Suprapubic skin (tissue), 4 donors: ENCODE measurements around the gene CMTM8. TPM values are rescaled to one million over a fixed set of nuclear protein-coding genes. Genes with fewer than 3 reads are reported as not detected.

Source experiments
- DNase-seq, 2 donors: peaks; one replicate each; pipeline ENCODE4 v3.0.0-alpha.2; 2019; ENCODE audit warnings: low spot score in 2 of 2
- H3K27ac ChIP-seq: fragments of 200-600 bp; sonication (generic); one replicate; pipeline ENCODE4 v1.5.1; 2019
- H3K27me3 ChIP-seq: fragments of 200-600 bp; sonication (generic); one replicate; pipeline ENCODE4 v1.5.1; 2019
- H3K36me3 ChIP-seq: fragments of 200-600 bp; sonication (generic); one replicate; pipeline ENCODE4 v1.5.1; 2019
- H3K4me1 ChIP-seq: fragments of 200-600 bp; sonication (generic); one replicate; pipeline ENCODE4 v1.5.1; 2019
- H3K4me3 ChIP-seq: fragments of 200-600 bp; sonication (generic); one replicate; pipeline ENCODE4 v1.5.1; 2019; ENCODE audit warnings: mild to moderate bottlenecking
- H3K9me3 ChIP-seq: fragments of 200-600 bp; sonication (generic); one replicate; pipeline ENCODE4 v1.5.1; 2019
- CTCF ChIP-seq, 2 donors: fragments of 200-600 bp in 1 of 2; fragments of 450-650 bp in 1 of 2; sonication (generic) in 1 of 2; IDR thresholded peaks; one replicate each; pipeline ENCODE4 v1.5.1; 2016 to 2019; ENCODE audit warnings: antibody characterized with exemption in 2 of 2, mild to moderate bottlenecking in 1 of 2, moderate library complexity in 1 of 2
- EP300 ChIP-seq: sonication (generic); formaldehyde crosslinking; IDR thresholded peaks from one replicate; pipeline ENCODE4 v1.6.1; 2017; ENCODE audit warnings: antibody characterized with exemption
- POLR2A ChIP-seq, 2 donors: fragments of 450-650 bp; IDR thresholded peaks; one replicate each; pipeline ENCODE4 v1.6.1; 2017; ENCODE audit warnings: antibody characterized with exemption in 2 of 2, mild to moderate bottlenecking in 2 of 2, moderate library complexity in 2 of 2
- POLR2AphosphoS5 ChIP-seq, 3 donors: sonication (generic); formaldehyde crosslinking; IDR thresholded peaks; one replicate each; pipeline ENCODE4 v1.6.1; 2017; ENCODE audit warnings: antibody characterized with exemption in 3 of 3
- WGBS: methylation state at CpG from one replicate; pipeline ENCODE4 v1.1.5; 2018; 5-methylcytosine and 5-hydroxymethylcytosine counted together
- total RNA-seq, 4 donors: library from RNA; depleted of rRNA; stranded (reverse); fragments of >200 nt; gene quantifications; one replicate each; pipeline ENCODE4 v1.1.0, GENCODE V29; 2016

Gene CMTM8
- total RNA-seq, 4 donors from 2014 or later: 7.4 to 16.3 (median 10.6) TPM

GRCh38 chr3:32241100-32241499 lies 2.6 kb downstream of the CMTM8 start:
- peaks cover 4% of the 10 kb centered on the region for H3K9me3 ChIP-seq
- TF ChIP-seq POLR2AphosphoS5 (IDR thresholded peaks at IDR 0.05) (no peak), POLR2A (IDR thresholded peaks at IDR 0.05) (no peak), EP300 (no peak), CTCF (IDR thresholded peaks at IDR 0.05) (no peak)
- H3K27me3 ChIP-seq: peaks cover 3% of the 10 kb centered on the region
- no peak overlapping the region for H3K27ac ChIP-seq
- no peaks in the 10 kb centered on the region for H3K36me3 ChIP-seq
- no peak for DNase-seq
- WGBS: 91% methylated on average over 4 of the region's 4 CpGs
- no peak overlapping the region for H3K4me3 ChIP-seq
- peaks cover 20% of the 10 kb centered on the region for H3K4me1 ChIP-seq

- 84% methylated on average over 2 of the region's 2 CpGs for WGBS
Measured at GRCh38 chr3:32243519-32243918, 5.0 kb downstream of the CMTM8 start.

GRCh38 chr3:32245200-32245599 lies 6.7 kb downstream of the CMTM8 start:
- Histone ChIP-seq H3K36me3 (no peaks in the 10 kb centered on the region), H3K27me3 (no peaks in the 10 kb centered on the region), H3K27ac (no peak overlapping the region), H3K9me3 (no peaks in the 10 kb centered on the region), H3K4me3 (no peak overlapping the region), H3K4me1 (no peaks in the 10 kb centered on the region)
- WGBS: 63% methylated on average over 2 of the region's 2 CpGs
- TF ChIP-seq CTCF (IDR thresholded peaks at IDR 0.05): no peak
- DNase-seq: no peak

More at GRCh38 chr3:32243519-32243918, 5.0 kb downstream of the CMTM8 start:
- Histone ChIP-seq H3K36me3 (no peaks in the 10 kb centered on the region), H3K27ac (no peak overlapping the region), H3K4me3 (no peak overlapping the region), H3K4me1 (peaks cover 10% of the 10 kb centered on the region), H3K9me3 (no peaks in the 10 kb centered on the region), H3K27me3 (no peaks in the 10 kb centered on the region)
- TF ChIP-seq EP300 (no peak), POLR2AphosphoS5 (IDR thresholded peaks at IDR 0.05) (no peak), POLR2A (IDR thresholded peaks at IDR 0.05) (no peak), CTCF (IDR thresholded peaks at IDR 0.05) (no peak)
- no peak for DNase-seq

GRCh38 chr3:32246079-32246675 lies 7.7 kb downstream of the CMTM8 start:
- Histone ChIP-seq H3K4me3 (no peak overlapping the region), H3K4me1 (no peaks in the 10 kb centered on the region), H3K36me3 (no peaks in the 10 kb centered on the region), H3K27me3 (no peaks in the 10 kb centered on the region), H3K27ac (no peak overlapping the region), H3K9me3 (no peaks in the 10 kb centered on the region)
- no peak for DNase-seq
- 82% methylated on average over 4 of the region's 4 CpGs for WGBS
- TF ChIP-seq CTCF (IDR thresholded peaks at IDR 0.05) (no peak), EP300 (no peak), POLR2AphosphoS5 (IDR thresholded peaks at IDR 0.05) (no peak), POLR2A (IDR thresholded peaks at IDR 0.05) (no peak)

- H3K27me3 ChIP-seq: no peaks in the 10 kb centered on the region
- H3K4me1 ChIP-seq: no peaks in the 10 kb centered on the region
- H3K4me3 ChIP-seq: no peak overlapping the region
- DNase-seq: no peak
- no peaks in the 10 kb centered on the region for H3K36me3 ChIP-seq
- no peak overlapping the region for H3K27ac ChIP-seq
- WGBS: 88% methylated on average over 4 of the region's 4 CpGs
- no peak for TF ChIP-seq CTCF (IDR thresholded peaks at IDR 0.05)
- H3K9me3 ChIP-seq: no peaks in the 10 kb centered on the region
Measured at GRCh38 chr3:32249184-32249782, 10.8 kb downstream of the CMTM8 start.
